Measurements from ENCODE around the gene KIF2A.

DNA sequence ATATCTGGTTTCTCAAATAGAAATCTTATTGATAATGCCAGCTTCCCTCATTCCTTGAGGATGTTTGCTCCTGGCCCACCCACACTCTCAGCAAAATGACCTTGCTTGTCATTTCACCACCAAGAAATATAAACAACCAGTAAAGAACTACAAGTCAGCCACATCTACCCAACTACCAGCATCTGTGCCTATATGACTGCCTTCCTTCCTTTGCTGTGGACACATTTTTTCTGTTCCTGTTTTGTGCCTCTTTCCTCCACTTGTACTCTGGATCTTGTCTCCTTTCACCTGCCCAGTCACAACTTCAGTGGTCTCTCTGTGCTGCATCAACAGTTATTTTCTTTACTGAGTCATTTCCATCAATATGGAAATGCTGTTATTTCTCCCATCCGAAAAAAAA lies 20.3 kb downstream of the KIF2A start:
- no peak for TF ChIP-seq SIN3A (IDR thresholded peaks at IDR 0.05; ENCODE audit: borderline replicate concordance, insufficient read depth, low read length)
- no peak for TF ChIP-seq TAF1 (IDR thresholded peaks at IDR 0.05; ENCODE audit: borderline replicate concordance, insufficient read depth, low read length)
- TF ChIP-seq, protein P1, sequence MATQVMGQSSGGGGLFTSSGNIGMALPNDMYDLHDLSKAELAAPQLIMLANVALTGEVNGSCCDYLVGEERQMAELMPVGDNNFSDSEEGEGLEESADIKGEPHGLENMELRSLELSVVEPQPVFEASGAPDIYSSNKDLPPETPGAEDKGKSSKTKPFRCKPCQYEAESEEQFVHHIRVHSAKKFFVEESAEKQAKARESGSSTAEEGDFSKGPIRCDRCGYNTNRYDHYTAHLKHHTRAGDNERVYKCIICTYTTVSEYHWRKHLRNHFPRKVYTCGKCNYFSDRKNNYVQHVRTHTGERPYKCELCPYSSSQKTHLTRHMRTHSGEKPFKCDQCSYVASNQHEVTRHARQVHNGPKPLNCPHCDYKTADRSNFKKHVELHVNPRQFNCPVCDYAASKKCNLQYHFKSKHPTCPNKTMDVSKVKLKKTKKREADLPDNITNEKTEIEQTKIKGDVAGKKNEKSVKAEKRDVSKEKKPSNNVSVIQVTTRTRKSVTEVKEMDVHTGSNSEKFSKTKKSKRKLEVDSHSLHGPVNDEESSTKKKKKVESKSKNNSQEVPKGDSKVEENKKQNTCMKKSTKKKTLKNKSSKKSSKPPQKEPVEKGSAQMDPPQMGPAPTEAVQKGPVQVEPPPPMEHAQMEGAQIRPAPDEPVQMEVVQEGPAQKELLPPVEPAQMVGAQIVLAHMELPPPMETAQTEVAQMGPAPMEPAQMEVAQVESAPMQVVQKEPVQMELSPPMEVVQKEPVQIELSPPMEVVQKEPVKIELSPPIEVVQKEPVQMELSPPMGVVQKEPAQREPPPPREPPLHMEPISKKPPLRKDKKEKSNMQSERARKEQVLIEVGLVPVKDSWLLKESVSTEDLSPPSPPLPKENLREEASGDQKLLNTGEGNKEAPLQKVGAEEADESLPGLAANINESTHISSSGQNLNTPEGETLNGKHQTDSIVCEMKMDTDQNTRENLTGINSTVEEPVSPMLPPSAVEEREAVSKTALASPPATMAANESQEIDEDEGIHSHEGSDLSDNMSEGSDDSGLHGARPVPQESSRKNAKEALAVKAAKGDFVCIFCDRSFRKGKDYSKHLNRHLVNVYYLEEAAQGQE (IDR thresholded peaks at IDR 0.05; ENCODE audit: insufficient read depth in 1 of 2, low read depth in 2 of 2, low read length in 2 of 2): no peak
- TF ChIP-seq POLR2AphosphoS5 (IDR thresholded peaks at IDR 0.05; ENCODE audit: low read depth, low read length): no peak
- no peak for TF ChIP-seq FOXP2 (optimal IDR thresholded peaks at IDR 0.05; ENCODE audit: borderline replicate concordance, extremely low read depth, extremely low read length, insufficient read depth)
